Measurements from ENCODE around the gene AGMO.

DNA sequence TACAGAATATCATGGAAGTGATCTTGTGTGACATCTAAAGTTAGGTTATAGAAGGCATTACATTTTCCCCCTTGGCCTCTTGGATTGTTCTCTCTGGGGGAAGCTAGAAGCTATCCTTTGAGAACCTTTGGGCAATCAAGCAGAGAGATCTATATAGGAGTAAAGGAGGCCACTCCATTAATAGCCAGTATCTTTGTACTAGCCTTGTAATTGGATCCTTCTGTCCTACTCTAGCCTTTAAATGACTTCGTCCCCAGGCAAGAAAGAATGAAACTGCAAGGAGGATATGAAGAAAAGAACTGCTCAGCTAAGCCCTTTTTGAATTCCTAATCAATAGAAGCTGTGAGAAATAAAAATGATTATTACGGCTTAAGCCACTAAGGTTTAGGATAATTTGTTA lies 230.9 kb downstream of the AGMO start:
- TF ChIP-seq, protein P1, sequence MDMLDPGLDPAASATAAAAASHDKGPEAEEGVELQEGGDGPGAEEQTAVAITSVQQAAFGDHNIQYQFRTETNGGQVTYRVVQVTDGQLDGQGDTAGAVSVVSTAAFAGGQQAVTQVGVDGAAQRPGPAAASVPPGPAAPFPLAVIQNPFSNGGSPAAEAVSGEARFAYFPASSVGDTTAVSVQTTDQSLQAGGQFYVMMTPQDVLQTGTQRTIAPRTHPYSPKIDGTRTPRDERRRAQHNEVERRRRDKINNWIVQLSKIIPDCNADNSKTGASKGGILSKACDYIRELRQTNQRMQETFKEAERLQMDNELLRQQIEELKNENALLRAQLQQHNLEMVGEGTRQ (IDR thresholded peaks at IDR 0.05; ENCODE audit: low read length) = no peak
- TF ChIP-seq, protein P2, sequence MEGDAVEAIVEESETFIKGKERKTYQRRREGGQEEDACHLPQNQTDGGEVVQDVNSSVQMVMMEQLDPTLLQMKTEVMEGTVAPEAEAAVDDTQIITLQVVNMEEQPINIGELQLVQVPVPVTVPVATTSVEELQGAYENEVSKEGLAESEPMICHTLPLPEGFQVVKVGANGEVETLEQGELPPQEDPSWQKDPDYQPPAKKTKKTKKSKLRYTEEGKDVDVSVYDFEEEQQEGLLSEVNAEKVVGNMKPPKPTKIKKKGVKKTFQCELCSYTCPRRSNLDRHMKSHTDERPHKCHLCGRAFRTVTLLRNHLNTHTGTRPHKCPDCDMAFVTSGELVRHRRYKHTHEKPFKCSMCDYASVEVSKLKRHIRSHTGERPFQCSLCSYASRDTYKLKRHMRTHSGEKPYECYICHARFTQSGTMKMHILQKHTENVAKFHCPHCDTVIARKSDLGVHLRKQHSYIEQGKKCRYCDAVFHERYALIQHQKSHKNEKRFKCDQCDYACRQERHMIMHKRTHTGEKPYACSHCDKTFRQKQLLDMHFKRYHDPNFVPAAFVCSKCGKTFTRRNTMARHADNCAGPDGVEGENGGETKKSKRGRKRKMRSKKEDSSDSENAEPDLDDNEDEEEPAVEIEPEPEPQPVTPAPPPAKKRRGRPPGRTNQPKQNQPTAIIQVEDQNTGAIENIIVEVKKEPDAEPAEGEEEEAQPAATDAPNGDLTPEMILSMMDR (IDR thresholded peaks at IDR 0.05; ENCODE audit: control extremely low read depth in 1 of 3, insufficient read depth in 1 of 3, low read depth in 1 of 3, low read length in 3 of 3) = no peak
- no peak for TF ChIP-seq POLR2AphosphoS5 (IDR thresholded peaks at IDR 0.05; ENCODE audit: low read depth, low read length)
- TF ChIP-seq POLR2A (IDR thresholded peaks at IDR 0.05; ENCODE audit: control extremely low read depth in 1 of 2, low read depth in 2 of 2, low read length in 2 of 2) = no peak
- no peak for TF ChIP-seq MAX (IDR thresholded peaks at IDR 0.05)
- no peak for TF ChIP-seq EZH2 (IDR thresholded peaks at IDR 0.05; ENCODE audit: low read depth, low read length, severe bottlenecking)
- TF ChIP-seq TEAD4 (IDR thresholded peaks at IDR 0.05; ENCODE audit: low read depth, low read length) = no peak
- TF ChIP-seq, protein P3, sequence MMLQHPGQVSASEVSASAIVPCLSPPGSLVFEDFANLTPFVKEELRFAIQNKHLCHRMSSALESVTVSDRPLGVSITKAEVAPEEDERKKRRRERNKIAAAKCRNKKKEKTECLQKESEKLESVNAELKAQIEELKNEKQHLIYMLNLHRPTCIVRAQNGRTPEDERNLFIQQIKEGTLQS (IDR thresholded peaks at IDR 0.05; ENCODE audit: insufficient read depth, low read depth, low read length) = no peak
- TF ChIP-seq RFX5 (IDR thresholded peaks at IDR 0.05; ENCODE audit: borderline replicate concordance, low read depth, low read length) = no peak
- TF ChIP-seq CREB1 (IDR thresholded peaks at IDR 0.05) = no peak
- no peak for TF ChIP-seq BCL11A (IDR thresholded peaks at IDR 0.05; ENCODE audit: low read depth in 2 of 2, low read length in 2 of 2)
- TF ChIP-seq ASH2L (IDR thresholded peaks at IDR 0.05; ENCODE audit: low read length) = no peak
- no peak for TF ChIP-seq CTBP2 (IDR thresholded peaks at IDR 0.05; ENCODE audit: borderline replicate concordance, insufficient read depth, insufficient read length, low read length)
- TF ChIP-seq SP1 (IDR thresholded peaks at IDR 0.05; ENCODE audit: low read depth, low read length) = no peak
